SK-N-SH treated with all-trans-retinoic acid at 6 μM for 48 hours (cell line): ENCODE results near the gene DHCR7.

Experiments used
- ARNTL ChIP-seq: fragments of 450-650 bp; formaldehyde crosslinking; IDR thresholded peaks from 2 replicates; pipeline ENCODE4 v1.5.0; 2020; ENCODE audit warnings: low read depth, mild to moderate bottlenecking, moderate library complexity, borderline replicate concordance
- SNAI2 ChIP-seq: fragments of 250-450 bp; sonication (Bioruptor Pico); IDR thresholded peaks from 2 replicates; pipeline ENCODE4 v1.5.0; 2020; ENCODE audit warnings: mild to moderate bottlenecking, moderate library complexity
- TOX ChIP-seq: fragments of 250-450 bp; sonication (Bioruptor Pico); IDR thresholded peaks from 2 replicates; pipeline ENCODE4 v1.8.0; 2021; ENCODE audit warnings: mild to moderate bottlenecking, moderate library complexity, borderline replicate concordance
- TF ChIP-seq, protein P1 (sequence below): fragments of 250-450 bp; sonication (Bioruptor Pico); IDR thresholded peaks from 2 replicates; pipeline ENCODE4 v1.8.0; 2020; ENCODE audit warnings: mild to moderate bottlenecking, moderate library complexity, borderline replicate concordance
- TF ChIP-seq, protein P2 (sequence below): fragments of 250-450 bp; sonication (Bioruptor Pico); IDR thresholded peaks from 2 replicates; pipeline ENCODE4 v1.5.1; 2020; ENCODE audit warnings: low read depth, mild to moderate bottlenecking, moderate library complexity

DNA sequence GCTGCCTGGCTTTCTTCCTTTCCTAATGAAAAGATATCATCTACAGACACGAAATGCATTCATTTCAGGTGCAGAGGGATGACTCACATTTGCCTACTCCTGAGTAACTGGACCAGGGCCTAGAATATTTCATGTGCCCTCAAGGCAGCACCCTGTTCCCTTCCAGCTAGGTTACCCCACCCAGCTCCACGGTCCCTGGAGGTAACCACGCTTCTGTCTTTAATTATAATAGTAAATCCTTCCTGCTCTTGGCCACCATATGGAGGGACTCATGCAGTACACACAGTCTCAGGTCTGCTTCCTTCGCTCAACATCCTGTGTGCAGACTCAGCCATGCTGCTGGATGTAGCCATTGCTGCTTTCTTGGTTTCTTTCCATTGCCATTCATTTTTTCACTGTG, 22.3 kb downstream of the DHCR7 start:
- no peak for TF ChIP-seq SNAI2
- TF ChIP-seq, protein P1, sequence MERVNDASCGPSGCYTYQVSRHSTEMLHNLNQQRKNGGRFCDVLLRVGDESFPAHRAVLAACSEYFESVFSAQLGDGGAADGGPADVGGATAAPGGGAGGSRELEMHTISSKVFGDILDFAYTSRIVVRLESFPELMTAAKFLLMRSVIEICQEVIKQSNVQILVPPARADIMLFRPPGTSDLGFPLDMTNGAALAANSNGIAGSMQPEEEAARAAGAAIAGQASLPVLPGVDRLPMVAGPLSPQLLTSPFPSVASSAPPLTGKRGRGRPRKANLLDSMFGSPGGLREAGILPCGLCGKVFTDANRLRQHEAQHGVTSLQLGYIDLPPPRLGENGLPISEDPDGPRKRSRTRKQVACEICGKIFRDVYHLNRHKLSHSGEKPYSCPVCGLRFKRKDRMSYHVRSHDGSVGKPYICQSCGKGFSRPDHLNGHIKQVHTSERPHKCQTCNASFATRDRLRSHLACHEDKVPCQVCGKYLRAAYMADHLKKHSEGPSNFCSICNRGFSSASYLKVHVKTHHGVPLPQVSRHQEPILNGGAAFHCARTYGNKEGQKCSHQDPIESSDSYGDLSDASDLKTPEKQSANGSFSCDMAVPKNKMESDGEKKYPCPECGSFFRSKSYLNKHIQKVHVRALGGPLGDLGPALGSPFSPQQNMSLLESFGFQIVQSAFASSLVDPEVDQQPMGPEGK (CRISPR knock-in tag) = no peak
- TF ChIP-seq, protein P2, sequence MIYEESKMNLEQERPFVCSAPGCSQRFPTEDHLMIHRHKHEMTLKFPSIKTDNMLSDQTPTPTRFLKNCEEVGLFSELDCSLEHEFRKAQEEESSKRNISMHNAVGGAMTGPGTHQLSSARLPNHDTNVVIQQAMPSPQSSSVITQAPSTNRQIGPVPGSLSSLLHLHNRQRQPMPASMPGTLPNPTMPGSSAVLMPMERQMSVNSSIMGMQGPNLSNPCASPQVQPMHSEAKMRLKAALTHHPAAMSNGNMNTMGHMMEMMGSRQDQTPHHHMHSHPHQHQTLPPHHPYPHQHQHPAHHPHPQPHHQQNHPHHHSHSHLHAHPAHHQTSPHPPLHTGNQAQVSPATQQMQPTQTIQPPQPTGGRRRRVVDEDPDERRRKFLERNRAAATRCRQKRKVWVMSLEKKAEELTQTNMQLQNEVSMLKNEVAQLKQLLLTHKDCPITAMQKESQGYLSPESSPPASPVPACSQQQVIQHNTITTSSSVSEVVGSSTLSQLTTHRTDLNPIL (CRISPR knock-in tag) = no peak
- no peak for TF ChIP-seq ARNTL (CRISPR knock-in tag)
- no peak for TF ChIP-seq TOX
